Measurements from ENCODE around the gene DNAL4.

DNAL4 gene

DNA sequence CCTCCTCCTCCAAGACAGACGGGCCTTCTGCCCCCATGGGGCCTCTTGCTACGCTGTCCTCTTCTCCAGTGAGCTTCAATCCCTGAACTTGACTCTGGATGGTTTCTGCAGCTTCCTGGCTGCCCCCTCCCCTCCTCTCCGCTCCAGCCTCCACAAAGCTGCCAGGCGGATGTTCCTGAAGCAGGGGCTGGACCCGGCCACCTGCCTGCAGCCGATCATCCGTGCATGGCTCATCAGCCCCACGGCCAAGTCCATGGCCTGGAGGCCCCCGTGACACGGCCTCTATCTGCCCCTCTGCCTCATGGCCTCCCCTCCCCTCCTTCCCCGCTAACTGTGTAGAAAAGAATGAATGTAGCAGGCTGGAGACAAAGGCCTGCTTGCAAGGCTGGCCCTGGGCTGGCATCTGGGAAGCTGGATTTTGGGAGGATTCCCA lies 31.4 kb downstream of the DNAL4 start:
- Histone ChIP-seq H3K4me1 (ENCODE audit: low read depth, poor library complexity, severe bottlenecking) (no peaks in the 10 kb centered on the region), H4K20me1 (ENCODE audit: insufficient read depth) (no peaks in the 10 kb centered on the region), H3K79me2 (ENCODE audit: insufficient read depth, low read depth) (no peaks in the 10 kb centered on the region), H3K27me3 (ENCODE audit: insufficient read depth, low read depth) (peaks cover 5% of the 10 kb centered on the region; the same call in 1 of the 2 replicates), H3K27ac (no peak overlapping the region), H3K36me3 (ENCODE audit: insufficient read depth) (no peaks in the 10 kb centered on the region), H2AFZ (ENCODE audit: low read depth) (no peak overlapping the region), H3K4me2 (no peak overlapping the region), H3K9ac (no peak overlapping the region), H3K4me3 (IDR thresholded peaks at IDR 0.05; ENCODE audit: insufficient read depth, low read depth, low read length) (no peak overlapping the region)
- TF ChIP-seq, protein P1, sequence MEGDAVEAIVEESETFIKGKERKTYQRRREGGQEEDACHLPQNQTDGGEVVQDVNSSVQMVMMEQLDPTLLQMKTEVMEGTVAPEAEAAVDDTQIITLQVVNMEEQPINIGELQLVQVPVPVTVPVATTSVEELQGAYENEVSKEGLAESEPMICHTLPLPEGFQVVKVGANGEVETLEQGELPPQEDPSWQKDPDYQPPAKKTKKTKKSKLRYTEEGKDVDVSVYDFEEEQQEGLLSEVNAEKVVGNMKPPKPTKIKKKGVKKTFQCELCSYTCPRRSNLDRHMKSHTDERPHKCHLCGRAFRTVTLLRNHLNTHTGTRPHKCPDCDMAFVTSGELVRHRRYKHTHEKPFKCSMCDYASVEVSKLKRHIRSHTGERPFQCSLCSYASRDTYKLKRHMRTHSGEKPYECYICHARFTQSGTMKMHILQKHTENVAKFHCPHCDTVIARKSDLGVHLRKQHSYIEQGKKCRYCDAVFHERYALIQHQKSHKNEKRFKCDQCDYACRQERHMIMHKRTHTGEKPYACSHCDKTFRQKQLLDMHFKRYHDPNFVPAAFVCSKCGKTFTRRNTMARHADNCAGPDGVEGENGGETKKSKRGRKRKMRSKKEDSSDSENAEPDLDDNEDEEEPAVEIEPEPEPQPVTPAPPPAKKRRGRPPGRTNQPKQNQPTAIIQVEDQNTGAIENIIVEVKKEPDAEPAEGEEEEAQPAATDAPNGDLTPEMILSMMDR (conservative IDR thresholded peaks at IDR 0.05; ENCODE audit: low read depth, low read length) = no peak

DNA sequence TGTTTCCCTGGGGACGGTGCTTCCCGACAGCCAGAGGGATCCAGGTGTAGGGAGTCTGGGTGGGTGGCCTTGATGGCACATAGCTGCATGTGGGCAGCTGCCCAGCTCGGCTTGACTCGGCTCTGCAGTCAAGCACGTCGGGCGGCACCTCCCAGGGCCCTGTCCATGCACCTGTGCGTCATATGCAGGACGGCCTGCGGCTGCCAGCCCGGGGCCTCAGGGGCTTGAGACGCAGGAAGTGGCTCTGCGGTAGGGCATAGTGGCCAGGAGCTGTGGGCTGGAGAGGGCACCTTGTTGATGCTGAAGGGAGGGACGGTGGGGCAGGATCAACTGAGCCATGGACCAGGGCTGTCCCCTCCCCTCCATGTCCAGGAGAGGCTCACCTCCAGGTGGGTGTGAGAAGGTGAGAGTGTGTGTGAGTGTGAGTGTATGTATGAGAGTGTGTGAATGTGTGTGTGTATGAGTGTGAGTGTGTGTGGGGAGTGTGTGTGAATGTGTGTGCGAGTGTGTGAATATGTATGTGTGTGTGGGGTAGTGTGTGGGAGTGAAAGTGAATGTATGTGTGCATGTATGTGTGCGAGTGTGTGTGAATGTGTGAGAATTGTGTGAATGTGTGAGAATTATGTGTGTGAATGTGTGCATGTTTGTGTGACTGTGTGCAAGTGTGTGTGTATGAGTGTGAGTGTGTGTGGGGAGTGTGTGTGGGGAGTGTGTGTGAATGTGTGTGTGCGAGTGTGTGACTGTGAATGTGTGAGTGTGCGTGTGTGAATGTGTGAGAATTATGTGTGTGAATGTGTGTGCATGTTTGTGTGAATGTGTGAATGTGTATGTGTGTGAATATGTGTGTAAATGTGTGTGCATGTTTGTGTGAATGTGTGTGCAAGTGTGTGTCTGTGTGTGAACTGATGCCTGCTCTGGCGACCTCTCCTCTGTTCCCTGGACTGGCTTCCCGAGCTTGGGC lies 32.5 kb downstream of the DNAL4 start:
- H3K36me3 ChIP-seq (ENCODE audit: insufficient read depth) = no peaks in the 10 kb centered on the region
- no peak overlapping the region for H3K4me2 ChIP-seq
- no peaks in the 10 kb centered on the region for H4K20me1 ChIP-seq (ENCODE audit: insufficient read depth)
- no peak overlapping the region for H3K4me3 ChIP-seq (IDR thresholded peaks at IDR 0.05; ENCODE audit: insufficient read depth, low read depth, low read length)
- no peak overlapping the region for H2AFZ ChIP-seq (ENCODE audit: low read depth)
- no peak overlapping the region for H3K9ac ChIP-seq
- H3K4me1 ChIP-seq (ENCODE audit: low read depth, poor library complexity, severe bottlenecking) = peaks cover 6% of the 10 kb centered on the region
- TF ChIP-seq, protein P1 (conservative IDR thresholded peaks at IDR 0.05; ENCODE audit: low read depth, low read length) = no peak
- H3K27ac ChIP-seq = no peak overlapping the region
- peaks cover 5% of the 10 kb centered on the region; the same call in 1 of the 2 replicates for H3K27me3 ChIP-seq (ENCODE audit: insufficient read depth, low read depth)
- no peaks in the 10 kb centered on the region for H3K79me2 ChIP-seq (ENCODE audit: insufficient read depth, low read depth)

DNA sequence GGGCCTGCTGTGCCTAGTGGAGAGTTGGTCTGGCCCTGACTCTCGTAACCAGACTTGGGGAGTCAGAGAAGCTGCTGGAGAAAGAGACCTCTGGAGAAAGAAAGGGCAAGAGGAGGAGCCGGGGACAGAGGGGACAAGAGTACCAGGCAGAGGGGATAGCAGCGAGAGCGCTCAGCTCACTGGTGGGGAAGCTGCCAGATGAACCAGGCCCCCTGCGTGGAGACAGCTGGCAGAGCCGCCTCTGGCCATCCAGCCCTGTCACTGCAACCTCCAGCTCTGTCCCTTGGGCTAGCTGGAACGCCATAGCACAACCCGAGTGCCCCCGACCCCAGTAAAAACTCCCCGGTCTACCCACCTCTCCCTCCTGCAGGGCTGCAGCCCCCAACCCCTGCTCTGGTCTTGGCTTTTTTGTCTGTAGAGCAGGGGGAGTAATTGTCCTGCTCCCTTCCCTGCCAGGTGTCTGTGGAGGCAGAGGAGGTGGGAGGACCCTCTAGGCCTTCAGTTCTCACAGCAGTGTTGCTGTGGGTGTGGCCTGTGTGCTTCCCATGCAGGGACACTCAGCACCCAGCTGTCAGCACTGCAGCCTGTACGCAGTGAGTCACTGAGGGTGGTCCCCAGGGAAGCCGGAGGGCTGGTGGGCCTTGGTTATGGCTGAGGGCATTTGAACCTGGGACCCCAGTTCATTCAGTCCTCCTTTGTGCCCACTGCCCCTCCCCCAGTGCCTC lies 33.3 kb downstream of the DNAL4 start:
- peaks cover 8% of the 10 kb centered on the region for H3K4me1 ChIP-seq (ENCODE audit: low read depth, poor library complexity, severe bottlenecking)
- H2AFZ ChIP-seq (ENCODE audit: low read depth) = no peak overlapping the region
- no peak overlapping the region for H3K9ac ChIP-seq
- H3K79me2 ChIP-seq (ENCODE audit: insufficient read depth, low read depth) = no peaks in the 10 kb centered on the region
- H3K4me3 ChIP-seq (IDR thresholded peaks at IDR 0.05; ENCODE audit: insufficient read depth, low read depth, low read length) = no peak overlapping the region
- H3K36me3 ChIP-seq (ENCODE audit: insufficient read depth) = no peaks in the 10 kb centered on the region
- no peak overlapping the region for H3K4me2 ChIP-seq
- H4K20me1 ChIP-seq (ENCODE audit: insufficient read depth) = no peaks in the 10 kb centered on the region
- TF ChIP-seq, protein P1 (conservative IDR thresholded peaks at IDR 0.05; ENCODE audit: low read depth, low read length) = no peak
- H3K27me3 ChIP-seq (ENCODE audit: insufficient read depth, low read depth) = peaks cover 5% of the 10 kb centered on the region; the same call in 1 of the 2 replicates
- no peak overlapping the region for H3K27ac ChIP-seq

DNA sequence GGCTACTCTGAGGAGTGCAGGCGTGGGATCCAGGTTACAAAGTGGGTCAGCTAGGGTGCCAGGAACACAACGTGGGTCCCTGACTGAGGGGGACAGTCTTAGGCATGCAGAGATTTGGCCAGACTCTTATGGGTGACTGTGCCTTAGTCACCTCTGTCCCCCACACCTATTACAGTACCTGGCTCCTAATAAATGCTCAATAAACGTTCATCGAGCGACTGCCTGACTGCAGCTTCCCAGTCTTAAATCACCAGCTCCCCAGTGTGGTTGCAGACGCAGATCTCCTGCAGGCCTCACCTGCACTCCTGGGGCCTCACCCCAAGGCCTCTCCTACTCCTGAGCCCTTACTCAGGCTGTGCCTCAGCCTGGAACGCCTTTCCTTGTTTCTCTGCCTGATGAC lies 34.9 kb downstream of the DNAL4 start:
- no peaks in the 10 kb centered on the region for H3K36me3 ChIP-seq (ENCODE audit: insufficient read depth)
- 0 out of 2 replicates have a peak, but pooled peaks cover 2% of the 10 kb centered on the region for H3K79me2 ChIP-seq (ENCODE audit: insufficient read depth, low read depth)
- no peak overlapping the region for H3K27ac ChIP-seq
- H4K20me1 ChIP-seq (ENCODE audit: insufficient read depth) = no peaks in the 10 kb centered on the region
- TF ChIP-seq, protein P1 (conservative IDR thresholded peaks at IDR 0.05; ENCODE audit: low read depth, low read length) = no peak
- H3K4me2 ChIP-seq = no peak overlapping the region
- H2AFZ ChIP-seq (ENCODE audit: low read depth) = no peak overlapping the region
- H3K4me3 ChIP-seq (IDR thresholded peaks at IDR 0.05; ENCODE audit: insufficient read depth, low read depth, low read length) = no peak overlapping the region
- H3K4me1 ChIP-seq (ENCODE audit: low read depth, poor library complexity, severe bottlenecking) = peaks cover 18% of the 10 kb centered on the region
- no peak overlapping the region for H3K9ac ChIP-seq
- H3K27me3 ChIP-seq (ENCODE audit: insufficient read depth, low read depth) = no peaks in the 10 kb centered on the region
